Spleen (tissue), 11 donors: Measurements from ENCODE around the gene EHBP1. TPM values are rescaled to one million over a fixed set of nuclear protein-coding genes. Genes with fewer than 3 reads are reported as not detected.

Experiments used
- DNase-seq: peaks from one replicate; pipeline ENCODE4 v3.0.0-alpha.2; 2020
- H3K27ac ChIP-seq, 8 donors: fragments of 200-600 bp; sonication (generic) in 7 of 8; 1 replicate in 4 of 8; 2 replicates in 4 of 8; pipeline versions ENCODE4 v1.5.0 to v1.8.0; 2016 to 2021; ENCODE audit warnings: inconsistent platforms in 4 of 8, mild to moderate bottlenecking in 4 of 8, moderate library complexity in 1 of 8
- H3K27me3 ChIP-seq, 7 donors: fragments of 200-600 bp; sonication (generic) in 6 of 7; replicated peaks in 1 of 7; 1 replicate in 4 of 7; 2 replicates in 3 of 7; pipeline versions ENCODE4 v1.5.0 to v1.8.0; 2016 to 2021; ENCODE audit warnings: inconsistent platforms in 3 of 7, mild to moderate bottlenecking in 1 of 7
- H3K36me3 ChIP-seq, 6 donors: fragments of 200-600 bp; sonication (generic) in 5 of 6; 1 replicate in 4 of 6; 2 replicates in 2 of 6; pipeline versions ENCODE4 v1.5.0 to v1.8.0; 2016 to 2021; ENCODE audit warnings: inconsistent platforms in 2 of 6
- H3K4me1 ChIP-seq, 6 donors: fragments of 200-600 bp; sonication (generic) in 5 of 6; 1 replicate in 3 of 6; 2 replicates in 3 of 6; pipeline versions ENCODE4 v1.5.0 to v1.8.0; 2016 to 2021; ENCODE audit warnings: inconsistent platforms in 3 of 6
- H3K4me3 ChIP-seq, 8 donors: fragments of 200-600 bp; sonication (generic) in 7 of 8; 1 replicate in 4 of 8; 2 replicates in 4 of 8; pipeline versions ENCODE4 v1.5.0 to v1.8.0; 2016 to 2021; ENCODE audit warnings: inconsistent platforms in 4 of 8, mild to moderate bottlenecking in 4 of 8, moderate library complexity in 2 of 8
- H3K9me3 ChIP-seq, 8 donors: fragments of 200-600 bp; sonication (generic) in 7 of 8; 1 replicate in 4 of 8; 2 replicates in 4 of 8; pipeline versions ENCODE4 v1.5.0 to v1.8.0; 2016 to 2021; ENCODE audit warnings: inconsistent platforms in 4 of 8
- CTCF ChIP-seq, 11 experiments: fragments of 200-600 bp in 7 of 11; fragments of 450-650 bp in 4 of 11; sonication (generic) in 4 of 11; IDR thresholded peaks in 8 of 11; conservative IDR thresholded peaks in 3 of 11; 1 replicate in 7 of 11; 2 replicates in 4 of 11; pipeline versions ENCODE4 v1.4.0 to v1.8.0; 2016 to 2021; ENCODE audit warnings: antibody characterized with exemption in 11 of 11, inconsistent platforms in 4 of 11, mild to moderate bottlenecking in 1 of 11
- POLR2A ChIP-seq, 3 donors: fragments of 450-650 bp; IDR thresholded peaks; one replicate each; pipeline ENCODE4 v1.5.1; 2017; ENCODE audit warnings: antibody characterized with exemption in 3 of 3, mild to moderate bottlenecking in 1 of 3
- POLR2AphosphoS5 ChIP-seq, 3 donors: sonication (generic); formaldehyde crosslinking; IDR thresholded peaks; one replicate each; pipeline ENCODE4 v1.5.1; 2017; ENCODE audit warnings: antibody characterized with exemption in 3 of 3
- WGBS, 5 donors: extraction: QIAGEN DNeasy Blood & Tissue Kit in 3 of 5; methylation state at CpG; one replicate each; pipeline versions ENCODE4 v1.1.5 to v1.1.7; 2013 to 2018; 5-methylcytosine and 5-hydroxymethylcytosine counted together
- intact Hi-C: fragments of 100-400 bp; cut with DNase I; formaldehyde crosslinking; loops from one replicate; pipeline ENCODE4 v1.15.0; 2023; ENCODE audit warnings: low total_unique reads
- polyA plus RNA-seq, 3 donors: library from polyadenylated mRNA; stranded (reverse); fragments of 200-250 nt; gene quantifications; one replicate each; pipeline ENCODE4 v1.2.1, GENCODE V29; 2013
- total RNA-seq, 7 donors: library from RNA; depleted of rRNA in 3 of 7; stranded (reverse); fragments of >200 nt in 3 of 7; fragmentation: NEBNext Ultra II Directional in 4 of 7; extraction: Animal tissue kit (Norgen Biotek cat#: 25700) in 4 of 7; gene quantifications; one replicate each; pipeline versions ENCODE4 v1.1.0 to v1.2.1, GENCODE V29; 2016 to 2021
- donor health status: healthy with polysubstance abuse.
- donor health status: DM: no; HTN: no; CAD: no; lungs with moderate emphysema.
- donor health status: DM: no; HTN: no; CAD: no.
- donor health status: Bipolar disorder and iron deficiency.
- donor health status: healthy.
- donor health status: DM: no; HTN: no; CAD: no.
- donor health status: DM: yes; HTN: yes; CAD: no.

Gene EHBP1
- total and polyA plus RNA-seq, 10 donors = 5.0 to 44.2 (median 31.7) TPM

DNA sequence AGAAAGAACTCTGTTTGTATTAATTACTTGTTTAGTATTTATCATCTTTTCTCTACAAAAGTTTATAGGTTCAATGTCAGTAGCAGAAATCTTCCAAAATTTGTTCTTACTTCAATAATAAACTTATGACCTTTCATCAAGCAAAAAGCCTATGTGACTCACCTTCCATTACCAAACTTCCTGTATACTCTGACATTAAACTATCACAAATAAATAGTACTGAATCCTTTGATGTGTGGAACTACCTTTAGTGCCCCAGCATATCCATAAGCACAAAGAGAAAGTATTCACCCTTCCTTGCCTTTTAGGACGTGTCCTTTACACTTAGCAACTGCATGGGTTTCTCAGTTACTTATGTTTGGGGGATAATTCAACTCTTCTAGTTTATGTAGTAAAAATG, 166.0 kb downstream of the EHBP1 start:
- Histone ChIP-seq H3K36me3 (peaks cover 0 to 63% (median 26%) of the 10 kb centered on the region in 6 donors), H3K4me1 (no peaks in the 10 kb centered on the region), H3K27ac (no peak overlapping the region), H3K9me3 (peaks cover 5 to 39% (median 23%) of the 10 kb centered on the region in 8 donors), H3K27me3 (no peaks in the 10 kb centered on the region), H3K4me3 (no peak overlapping the region)
- no peak for TF ChIP-seq POLR2AphosphoS5 (IDR thresholded peaks at IDR 0.05)
- no peak for DNase-seq
- intact Hi-C loops = no loop called here
- WGBS, 5 donors = 94 to 100% (median 100%) methylated on average over 1 of the region's 1 CpG

DNA sequence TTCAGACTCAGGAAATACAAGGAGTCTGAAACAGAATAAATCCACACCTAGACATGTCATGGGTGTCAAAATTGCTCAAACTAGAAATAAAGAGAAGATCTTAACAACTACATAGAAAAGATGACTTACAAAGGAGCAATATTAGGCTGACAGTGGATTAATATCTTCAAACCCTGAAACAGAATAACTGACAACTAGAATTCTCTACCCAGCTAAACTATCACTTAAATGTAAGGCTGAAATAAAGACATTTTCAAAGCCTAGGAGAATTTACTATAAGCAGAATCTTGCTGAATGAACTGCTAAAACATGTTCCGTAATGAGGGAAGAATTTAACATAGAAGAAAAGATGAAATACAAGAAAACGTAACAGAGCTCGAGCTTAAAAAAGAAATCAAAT, 168.1 kb downstream of the EHBP1 start:
- H3K4me3 ChIP-seq = no peak overlapping the region
- TF ChIP-seq POLR2AphosphoS5 (IDR thresholded peaks at IDR 0.05) (no peak), POLR2A (IDR thresholded peaks at IDR 0.05) (no peak), CTCF (IDR thresholded peaks at IDR 0.05 in 8 of 11, conservative IDR thresholded peaks at IDR 0.05 in 3 of 11) (no peak)
- H3K27ac ChIP-seq = no peak overlapping the region
- peaks cover 5 to 39% (median 24%) of the 10 kb centered on the region in 8 donors for H3K9me3 ChIP-seq
- H3K4me1 ChIP-seq = no peaks in the 10 kb centered on the region
- peaks cover 0 to 71% (median 32%) of the 10 kb centered on the region in 6 donors for H3K36me3 ChIP-seq
- DNase-seq = no peak
- H3K27me3 ChIP-seq = no peaks in the 10 kb centered on the region
- intact Hi-C loops = no loop called here
- WGBS, 5 donors = 96 to 98% (median 98%) methylated on average over 3 of the region's 3 CpGs

DNA sequence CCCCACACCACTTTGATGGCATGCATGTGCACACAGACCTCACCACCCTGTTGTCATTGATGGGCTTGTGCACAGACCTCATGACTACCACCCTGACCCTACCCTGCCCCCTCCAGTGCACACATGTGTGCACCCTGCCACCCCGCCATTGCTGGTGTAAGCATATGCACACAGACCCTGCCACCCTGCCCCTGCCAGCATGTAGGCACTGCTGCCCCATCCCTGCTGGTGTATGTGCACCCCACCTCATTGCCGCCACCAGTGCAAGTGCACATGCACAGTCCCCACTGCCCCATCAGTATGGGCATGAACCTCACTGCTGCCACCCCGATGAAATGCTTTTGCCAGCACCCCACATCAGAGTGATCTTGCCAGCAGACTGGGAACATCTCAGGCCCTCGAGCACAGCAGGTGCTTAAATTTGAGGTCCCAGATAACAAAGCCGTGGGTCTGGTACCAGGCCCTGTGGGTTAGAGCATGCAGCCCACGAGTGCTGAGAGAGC, 169.4 kb downstream of the EHBP1 start:
- Histone ChIP-seq H3K4me3 (no peak overlapping the region), H3K27me3 (no peaks in the 10 kb centered on the region), H3K36me3 (peaks cover 0 to 73% (median 32%) of the 10 kb centered on the region in 6 donors), H3K9me3 (peaks cover 5 to 39% (median 25%) of the 10 kb centered on the region in 8 donors), H3K27ac (no peak overlapping the region), H3K4me1 (no peaks in the 10 kb centered on the region)
- intact Hi-C loops = no loop called here
- TF ChIP-seq POLR2A (IDR thresholded peaks at IDR 0.05) (no peak), POLR2AphosphoS5 (IDR thresholded peaks at IDR 0.05) (no peak), CTCF (IDR thresholded peaks at IDR 0.05 in 8 of 11, conservative IDR thresholded peaks at IDR 0.05 in 3 of 11) (no peak)
- WGBS, 5 donors = 95 to 98% (median 97%) methylated on average over 6 of the region's 6 CpGs
- DNase-seq = peak; percentile 59

DNA sequence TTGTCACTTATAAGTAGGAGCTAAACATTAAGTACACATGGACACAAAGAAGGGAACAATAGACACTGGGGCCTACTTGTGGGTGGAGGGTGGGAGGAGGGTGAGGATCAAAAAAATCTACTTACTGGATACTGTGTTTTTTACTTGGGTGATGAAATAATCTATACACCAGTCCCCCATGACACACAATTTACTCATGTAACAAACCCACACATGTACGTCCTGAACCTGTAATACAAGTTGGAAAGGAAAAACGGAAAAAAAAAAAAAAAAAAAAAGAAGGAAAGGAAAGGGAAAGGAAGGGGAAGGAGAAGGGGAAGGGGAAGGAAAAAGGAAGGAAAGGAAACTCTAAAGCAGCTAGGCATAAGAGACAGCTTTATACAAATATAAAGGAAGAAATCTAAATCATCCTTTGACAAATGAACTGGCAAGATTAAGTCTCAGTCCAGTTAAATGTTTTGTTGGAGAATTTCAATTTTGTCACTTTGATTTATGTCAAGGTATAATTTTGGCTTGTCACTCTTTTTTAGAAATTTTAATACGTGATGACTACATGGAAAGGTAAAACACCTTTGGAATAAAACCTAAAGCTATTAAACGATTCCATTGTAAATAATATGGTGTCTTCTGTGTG, 175.8 kb downstream of the EHBP1 start:
- Histone ChIP-seq H3K9me3 (peaks cover 0 to 12% (median 5%) of the 10 kb centered on the region in 8 donors), H3K4me1 (no peaks in the 10 kb centered on the region), H3K27me3 (no peaks in the 10 kb centered on the region), H3K36me3 (peaks cover 0 to 33% (median 9%) of the 10 kb centered on the region in 6 donors), H3K27ac (no peak overlapping the region), H3K4me3 (no peak overlapping the region)
- intact Hi-C loops = no loop called here
- 81 to 99% (median 95%) methylated on average over 4 of the region's 4 CpGs for WGBS, 5 donors
- DNase-seq = no peak
- TF ChIP-seq POLR2A (IDR thresholded peaks at IDR 0.05) = no peak
- no peak for TF ChIP-seq POLR2AphosphoS5 (IDR thresholded peaks at IDR 0.05)
- TF ChIP-seq CTCF (IDR thresholded peaks at IDR 0.05 in 8 of 11, conservative IDR thresholded peaks at IDR 0.05 in 3 of 11) = no peak
